Measurements from ENCODE around the gene TGFBR3.
"Not testable (repeated sequence)": the region's sequence is repeated elsewhere in the genome, so short reads cannot be mapped to it uniquely, and the experiment has no call there.

The TGFBR3 gene

DNA sequence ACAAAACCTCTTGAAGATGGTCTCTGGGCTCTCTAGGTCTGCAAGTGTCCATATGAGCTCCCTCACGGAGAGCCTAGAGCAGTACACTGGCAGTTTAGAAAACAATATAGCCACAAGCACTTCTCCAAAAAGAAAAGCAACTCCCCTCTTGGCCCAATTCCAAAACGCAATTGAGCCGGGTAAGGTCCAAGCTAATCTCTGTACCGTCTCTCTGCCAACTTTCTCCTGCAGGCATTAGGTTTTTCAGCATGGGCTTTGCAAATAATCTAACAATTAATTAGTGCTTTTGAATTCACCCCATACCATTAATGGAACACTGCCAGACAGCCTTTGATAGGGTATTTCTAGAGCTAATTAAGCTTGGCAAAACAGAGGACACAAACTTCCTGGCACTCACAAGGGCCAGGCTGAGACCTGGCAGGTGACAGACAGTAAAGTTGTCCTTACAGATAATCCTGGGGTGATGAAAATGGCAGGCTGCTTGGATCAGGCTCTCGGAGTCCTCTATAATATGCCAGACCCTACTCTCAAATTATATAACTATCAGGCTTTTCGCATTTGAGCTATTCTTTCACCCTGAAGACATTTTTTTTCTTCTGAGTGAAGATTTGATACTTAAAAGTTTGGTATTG is 39.8 kb downstream of the TGFBR3 start:
- DNase-seq: no peak

DNA sequence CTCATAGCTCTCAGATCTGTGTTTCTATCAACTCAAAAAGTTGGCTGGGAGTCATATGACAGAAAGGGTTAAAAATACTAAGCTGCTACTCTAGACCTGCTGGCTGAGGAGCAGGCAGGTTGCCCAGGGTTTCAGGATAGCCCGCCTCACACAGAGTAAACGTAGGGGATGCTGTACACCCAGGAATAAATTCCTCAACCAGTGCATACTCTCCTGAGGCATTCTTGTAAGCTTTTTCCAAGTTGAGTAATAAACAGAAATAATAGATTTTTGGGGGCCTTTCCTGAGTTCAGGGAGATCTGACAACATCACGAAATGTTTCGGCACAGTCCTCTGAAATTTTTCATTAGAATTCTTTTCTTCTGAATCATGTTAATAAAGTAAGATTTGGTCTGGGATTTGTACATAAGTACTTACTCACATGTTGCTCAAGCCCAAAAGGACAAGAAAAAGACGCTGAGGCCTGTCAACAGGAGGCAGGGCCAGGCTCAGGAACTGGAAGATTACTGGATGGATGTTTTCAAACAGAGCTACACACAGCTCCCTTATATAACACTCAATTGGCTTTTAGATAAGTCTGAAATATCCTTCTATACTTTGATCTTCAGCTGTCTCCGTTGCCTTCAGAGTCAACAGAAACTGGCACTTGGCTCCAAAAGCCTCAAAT is 41.0 kb downstream of the TGFBR3 start:
- DNase-seq: no peak

DNA sequence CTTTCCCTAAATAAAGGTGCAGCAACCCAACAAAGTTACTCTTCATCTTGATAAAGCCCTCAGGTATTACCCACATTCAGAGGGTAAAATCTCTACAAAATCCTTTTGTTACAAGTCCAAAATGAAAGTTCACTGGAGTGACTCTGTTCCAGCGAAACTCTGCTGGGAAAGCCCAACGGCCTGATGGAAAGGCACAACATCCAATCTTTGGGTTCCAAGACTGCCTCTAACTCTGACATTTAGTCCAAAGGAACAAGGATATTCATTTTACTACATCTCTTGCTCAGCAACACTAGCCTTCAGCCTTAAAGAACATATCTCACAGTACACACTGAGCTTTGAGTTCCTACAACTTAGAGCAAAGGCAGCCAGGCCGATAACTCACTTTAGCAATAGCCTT is 42.1 kb downstream of the TGFBR3 start:
- no peak for DNase-seq

DNA sequence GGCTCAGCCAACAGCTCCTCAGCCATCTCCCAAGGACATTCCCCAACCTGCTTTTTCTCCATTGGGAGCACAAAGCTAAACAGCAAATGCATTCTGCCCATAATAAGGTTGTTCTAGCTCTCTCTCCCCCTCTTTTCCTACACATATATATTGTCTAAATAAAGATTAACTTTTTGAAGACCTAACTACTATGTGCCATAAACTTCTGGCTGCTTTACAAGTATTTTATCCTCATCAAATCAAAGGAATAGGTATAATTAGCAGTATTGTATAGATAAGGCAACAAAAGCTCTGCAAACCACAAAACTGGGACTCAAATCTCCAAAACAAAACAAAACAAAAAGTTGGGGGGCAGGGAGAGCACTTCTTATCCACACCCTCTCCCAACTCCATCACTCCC is 43.4 kb downstream of the TGFBR3 start:
- DNase-seq: no peak

DNA sequence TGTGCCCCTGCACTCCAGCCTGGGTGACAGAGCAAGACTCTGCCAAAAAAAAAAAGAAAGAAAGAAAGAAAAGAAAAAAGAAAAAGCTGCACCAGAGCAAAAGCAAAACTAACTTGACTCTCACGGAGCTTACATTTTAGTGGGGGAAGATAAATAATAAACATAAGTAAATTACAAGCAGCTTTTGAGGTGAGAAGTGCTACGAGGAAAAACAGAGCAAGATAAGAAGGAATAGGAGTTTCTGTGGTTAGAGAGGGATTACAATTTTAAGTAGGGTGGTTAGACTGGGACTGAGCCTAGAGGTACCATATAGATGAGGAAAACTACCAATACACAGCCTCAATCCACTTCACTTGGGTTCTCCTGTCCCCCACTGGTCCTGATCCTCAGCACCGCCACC is 43.9 kb downstream of the TGFBR3 start:
- DNase-seq: no peak

DNA sequence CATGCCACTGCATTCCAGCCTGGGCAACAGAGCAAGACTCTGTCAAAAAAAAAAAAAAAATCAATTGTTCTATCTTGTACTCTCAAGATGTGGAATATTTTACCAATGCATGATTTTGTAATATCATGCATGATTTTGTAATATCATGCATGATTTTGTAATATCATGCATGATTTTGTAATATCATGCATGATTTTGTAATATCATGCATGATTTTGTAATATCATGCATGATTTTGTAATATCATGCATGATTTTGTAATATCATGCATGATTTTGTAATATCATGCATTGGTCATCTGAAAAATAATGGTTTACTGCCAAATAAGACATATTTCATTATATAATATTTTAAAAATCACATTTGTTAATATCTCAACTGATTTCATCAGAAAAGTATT is 45.7 kb downstream of the TGFBR3 start:
- DNase-seq: not testable (repeated sequence)

DNA sequence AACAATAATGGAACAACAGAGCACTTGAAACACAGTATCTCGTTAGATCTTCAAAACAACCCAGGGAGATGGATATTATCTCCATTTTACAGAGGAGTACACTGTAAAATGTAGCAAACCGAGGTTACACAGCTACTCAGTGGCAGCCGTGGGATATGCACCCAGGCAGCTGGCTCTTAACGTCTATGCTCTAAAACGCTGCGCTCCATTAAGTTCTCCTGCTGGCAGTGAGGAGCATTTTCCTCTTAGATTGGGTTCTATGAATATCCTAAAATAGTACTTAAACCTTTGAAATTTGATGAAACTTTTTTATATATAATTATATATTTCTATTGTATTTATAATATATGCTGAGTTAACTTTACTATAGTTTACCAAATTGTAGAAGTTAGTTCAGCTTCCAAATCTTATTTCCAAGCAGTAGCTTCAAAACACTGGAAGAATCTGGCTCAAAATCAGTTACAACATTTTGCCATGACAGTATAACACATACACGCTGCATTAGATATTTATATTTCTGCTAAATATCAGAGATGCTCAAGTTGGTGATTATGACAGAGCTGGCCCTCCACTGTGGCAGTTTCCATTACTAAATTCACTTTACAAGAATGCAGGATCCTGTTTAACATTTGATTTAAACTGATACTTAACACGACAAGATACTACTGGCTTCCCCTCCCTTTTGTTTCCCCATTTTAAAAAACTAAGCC is 49.5 kb downstream of the TGFBR3 start:
- DNase-seq: no peak

DNA sequence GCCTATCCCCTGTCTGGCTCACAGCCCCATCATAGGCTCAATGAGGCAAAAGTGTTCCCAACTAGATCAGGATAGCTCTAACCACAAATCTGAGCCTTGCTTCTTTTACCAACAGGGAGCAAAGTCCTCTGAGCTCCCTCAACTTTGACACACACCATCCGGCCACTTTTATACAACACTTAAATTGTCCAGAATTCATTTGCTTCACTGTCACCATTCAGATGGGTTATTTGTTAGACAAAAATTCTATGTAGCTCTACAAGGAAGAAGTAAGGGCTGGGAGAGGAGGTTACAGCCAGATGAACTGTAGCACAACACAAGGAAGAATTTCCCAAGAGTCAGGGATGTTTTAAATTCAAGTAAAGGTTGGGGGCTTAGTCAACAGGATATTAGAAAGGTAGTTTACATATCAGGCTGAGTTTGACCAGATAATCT is 50.8 kb downstream of the TGFBR3 start:
- no peak for DNase-seq

DNA sequence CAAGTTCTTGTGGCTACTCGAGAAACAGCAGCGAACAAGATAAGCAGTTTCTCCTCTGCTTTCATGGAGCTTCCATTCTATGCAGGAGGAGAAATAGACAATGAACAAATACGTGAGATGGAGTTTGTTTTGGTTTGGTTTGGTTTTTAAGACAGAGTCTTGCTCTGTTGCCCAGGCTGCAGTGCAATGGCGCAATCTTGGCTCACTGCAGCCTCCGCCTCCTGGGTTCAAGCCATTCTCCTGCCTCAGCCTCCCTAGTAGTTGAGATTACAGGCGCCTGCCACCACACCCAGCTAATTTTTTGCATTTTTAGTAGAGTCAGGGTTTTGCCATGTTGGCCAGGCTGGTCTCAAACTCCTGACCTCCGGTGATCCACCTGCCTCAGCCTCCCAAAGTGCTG is 51.4 kb downstream of the TGFBR3 start:
- DNase-seq: not testable (repeated sequence)

DNA sequence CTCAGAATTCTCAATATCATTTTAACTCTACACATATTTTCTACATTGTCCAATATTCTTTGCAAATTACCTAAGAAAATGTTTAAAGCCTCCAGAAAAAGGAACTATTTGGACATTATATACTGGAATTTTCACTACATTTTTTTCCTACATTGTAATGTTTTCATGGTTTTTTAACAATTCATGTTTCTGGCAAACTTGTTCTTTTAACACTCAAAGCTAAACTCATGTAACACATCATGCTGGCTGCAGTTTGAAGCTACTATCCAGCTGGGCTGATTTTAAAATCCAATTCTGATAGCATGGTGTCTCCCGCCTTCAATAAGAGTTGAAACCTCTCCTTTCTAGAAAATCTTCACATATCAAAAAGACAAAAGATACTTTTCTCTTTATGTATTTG is 52.0 kb downstream of the TGFBR3 start:
- DNase-seq: no peak

DNA sequence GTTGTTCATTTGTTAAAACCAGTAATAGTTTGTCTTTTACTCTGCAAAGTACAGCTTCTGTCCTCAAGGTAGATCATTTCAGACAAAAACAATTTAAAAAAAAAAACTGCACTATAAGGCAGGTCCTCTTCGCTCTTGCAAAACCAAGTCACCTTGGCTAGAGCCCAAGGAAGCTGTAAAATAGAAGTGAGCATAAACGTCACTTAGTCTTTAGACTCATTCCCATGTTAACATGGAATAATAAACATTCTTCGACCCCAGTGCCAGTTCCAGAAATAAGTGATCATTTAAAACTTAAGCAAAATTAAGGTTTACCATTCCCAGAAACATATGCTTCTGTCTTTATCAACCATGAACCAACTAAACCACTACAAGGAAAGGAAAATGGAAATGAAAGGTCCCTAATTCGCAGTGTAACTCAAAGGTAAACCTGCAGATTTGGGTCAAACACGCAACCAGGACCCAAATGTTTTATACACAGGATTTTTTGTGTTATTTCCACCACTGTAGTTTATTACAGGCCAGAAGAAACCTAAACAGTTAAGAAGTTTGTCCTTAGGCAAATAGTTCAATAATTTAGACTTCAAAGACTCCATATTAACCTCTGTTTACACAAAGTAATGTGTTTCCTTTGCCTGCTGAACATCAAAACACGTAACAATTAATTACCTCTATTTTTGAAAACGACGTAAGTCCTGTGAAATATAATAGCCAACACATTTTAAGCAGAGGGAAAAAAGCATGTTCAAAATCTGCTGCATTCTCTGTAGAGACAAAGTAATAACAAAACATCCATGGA is 54.6 kb downstream of the TGFBR3 start:
- no peak for DNase-seq

DNA sequence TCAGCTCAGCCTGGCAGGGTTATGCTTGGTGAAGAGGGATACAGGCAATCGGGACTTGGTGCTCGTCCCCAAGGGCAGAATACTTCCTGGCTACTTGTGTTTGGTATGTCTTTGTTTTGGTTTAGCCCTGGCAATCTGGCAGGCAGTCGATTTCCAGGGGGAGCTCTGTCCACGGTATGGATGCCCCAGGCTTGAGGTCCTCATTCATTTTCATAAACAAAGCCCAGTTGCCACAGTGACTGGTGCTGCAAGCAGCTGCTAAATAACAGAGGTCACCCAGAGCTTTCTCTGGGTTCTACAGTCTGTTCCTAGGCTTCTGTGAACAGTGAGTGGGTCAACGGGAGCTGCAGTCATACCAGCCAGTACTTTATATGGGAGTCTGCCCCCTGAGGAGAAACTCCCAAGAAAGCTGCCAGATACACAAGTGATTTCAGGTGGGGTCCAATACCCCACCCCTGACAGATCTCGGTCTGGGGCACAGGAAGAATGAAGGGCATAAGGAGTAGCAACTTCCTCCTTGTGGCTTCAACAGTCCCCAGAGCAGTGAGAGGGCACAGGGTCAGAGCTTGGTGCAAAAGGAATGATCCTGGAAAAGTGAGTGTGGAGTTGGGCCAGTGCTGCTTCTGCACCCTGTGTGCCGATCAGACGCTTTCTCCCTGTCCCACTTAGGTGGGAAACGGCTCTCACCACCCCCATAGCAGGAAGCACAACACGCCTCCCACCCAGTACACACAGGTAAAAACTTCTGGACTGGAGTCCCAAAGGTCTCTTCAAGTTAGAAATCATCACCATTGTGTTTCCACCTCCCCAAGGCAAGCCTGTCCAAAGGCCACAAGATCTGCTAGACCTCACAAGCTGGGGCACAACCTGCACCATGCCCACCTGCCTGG is 55.5 kb downstream of the TGFBR3 start:
- no peak for DNase-seq

DNA sequence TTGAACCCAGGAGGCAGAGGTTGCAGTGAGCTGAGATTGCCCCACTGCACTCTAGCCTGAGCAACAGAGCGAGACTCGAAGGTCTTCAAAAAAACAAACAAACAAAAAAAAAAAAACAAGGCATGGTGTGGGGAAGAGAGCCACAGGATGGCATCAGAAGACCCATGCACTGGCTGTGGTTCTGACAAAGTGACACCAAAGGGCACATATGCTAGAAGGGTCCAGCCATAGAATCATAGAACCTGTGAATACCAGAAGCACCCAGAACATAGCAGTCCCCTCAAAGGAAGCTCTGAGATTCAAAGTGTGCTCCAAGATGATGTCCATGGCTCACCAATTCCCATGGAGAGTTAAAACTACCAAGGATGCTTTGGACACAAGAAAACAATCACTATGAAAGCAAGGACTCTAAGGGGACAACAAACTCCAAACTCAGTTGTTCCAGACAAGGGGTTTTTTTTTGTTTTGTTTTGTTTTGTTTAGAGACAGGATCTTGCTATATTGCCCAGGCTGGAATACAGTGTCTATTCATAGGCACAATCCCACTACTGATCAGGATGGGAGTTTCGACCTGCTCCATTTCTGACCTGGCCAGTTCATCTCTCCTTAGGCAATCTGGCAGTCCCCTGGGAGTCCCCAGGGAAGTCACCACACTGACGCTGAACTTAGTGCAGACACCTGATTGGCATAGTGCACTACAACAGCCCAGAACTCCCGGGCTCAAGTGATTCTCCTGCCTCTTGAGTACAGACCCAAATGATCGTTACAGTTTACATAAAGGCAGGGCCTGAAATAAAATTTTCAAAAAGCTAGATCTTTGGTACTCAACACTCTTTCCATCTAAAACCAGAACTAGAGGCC is 56.4 kb downstream of the TGFBR3 start:
- no peak for DNase-seq

DNA sequence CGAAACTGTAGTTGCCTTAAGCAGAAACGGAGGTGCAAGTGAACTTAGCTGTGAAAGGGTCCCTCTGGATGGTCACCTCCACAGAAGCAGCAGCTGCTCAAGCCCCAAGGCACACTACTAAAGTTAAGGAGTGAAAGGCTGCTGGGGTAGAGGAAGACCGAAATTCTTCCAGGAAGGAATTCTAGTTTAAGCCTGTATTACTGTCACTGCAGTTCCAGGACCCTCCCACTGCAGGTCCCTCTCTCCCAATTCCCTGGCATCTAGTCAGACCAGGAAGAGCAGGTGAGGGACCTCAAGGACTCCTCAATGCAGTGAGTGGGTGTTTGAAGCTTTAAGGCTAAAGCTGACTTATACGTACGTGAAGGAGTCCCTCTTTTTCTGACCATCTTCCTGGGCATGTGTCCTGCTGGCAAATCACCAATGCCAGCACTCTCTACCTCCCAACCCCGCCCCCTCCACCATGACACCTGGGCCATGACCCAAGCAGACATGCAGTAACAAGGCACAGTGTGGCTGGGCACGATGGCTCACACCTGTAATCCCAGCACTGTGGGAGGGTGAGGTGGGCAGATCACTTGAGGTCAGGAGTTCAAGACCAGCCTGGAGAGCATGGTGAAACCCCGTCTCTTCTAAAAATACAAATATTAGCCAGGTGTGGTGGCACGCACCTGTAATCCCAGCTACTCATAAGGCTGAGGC is 57.2 kb downstream of the TGFBR3 start:
- no peak for DNase-seq

DNA sequence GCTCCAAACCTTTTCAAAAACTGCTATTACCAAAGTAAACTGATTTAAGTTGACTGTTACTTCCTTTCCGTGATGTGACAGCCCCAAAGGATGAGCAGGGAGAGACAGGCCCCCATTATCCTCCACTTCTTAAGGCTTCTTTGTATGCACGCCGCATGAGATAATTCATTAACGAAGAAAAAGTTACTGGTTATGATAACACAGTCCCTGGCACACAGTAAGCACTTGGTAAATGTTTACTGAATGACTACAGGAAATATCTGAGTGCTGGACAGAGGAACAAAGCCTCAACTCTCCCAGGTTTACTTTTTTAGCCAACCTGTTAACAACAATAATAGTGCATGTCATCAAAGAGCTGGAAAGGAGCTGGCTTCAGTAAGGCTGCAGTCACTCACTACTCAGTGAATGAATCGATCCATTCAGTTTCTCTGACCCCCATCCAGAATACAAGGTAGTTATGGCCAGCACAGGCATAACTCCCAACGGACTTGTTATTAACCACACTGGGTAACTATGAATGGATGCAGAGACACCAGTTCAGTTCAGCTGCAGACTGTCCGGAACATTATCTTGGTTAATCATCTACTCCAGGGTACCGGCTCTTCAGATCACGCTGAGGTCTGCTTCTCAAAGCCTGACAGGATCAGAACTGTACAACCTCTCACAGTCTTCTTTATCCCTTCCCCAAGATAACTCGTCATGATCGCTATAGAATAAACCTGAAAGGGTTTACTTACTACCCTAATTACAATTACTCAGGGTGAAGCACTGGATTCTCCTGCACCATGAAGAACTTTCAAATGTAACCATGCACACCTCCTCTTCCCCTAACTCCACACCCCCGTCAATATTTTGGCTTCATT is 58.3 kb downstream of the TGFBR3 start:
- DNase-seq: no peak

DNA sequence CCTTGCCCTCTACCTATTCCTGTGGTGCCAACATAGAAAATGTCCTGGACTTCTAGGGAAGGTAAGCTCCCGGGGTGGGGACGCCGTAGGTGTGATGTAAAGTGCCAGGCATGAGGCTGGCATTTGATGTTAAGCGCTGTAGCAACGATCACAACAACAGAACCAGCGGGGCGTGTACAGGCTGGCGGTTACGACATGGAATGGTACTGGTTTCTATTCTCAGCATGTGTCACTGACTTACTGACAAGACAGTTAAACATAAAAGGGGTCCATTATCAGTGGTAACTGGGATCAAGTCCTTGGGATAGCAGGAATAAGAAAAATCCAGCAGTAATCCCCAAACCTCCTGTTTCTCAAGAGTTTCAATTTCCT is 58.9 kb downstream of the TGFBR3 start:
- DNase-seq: no peak

DNA sequence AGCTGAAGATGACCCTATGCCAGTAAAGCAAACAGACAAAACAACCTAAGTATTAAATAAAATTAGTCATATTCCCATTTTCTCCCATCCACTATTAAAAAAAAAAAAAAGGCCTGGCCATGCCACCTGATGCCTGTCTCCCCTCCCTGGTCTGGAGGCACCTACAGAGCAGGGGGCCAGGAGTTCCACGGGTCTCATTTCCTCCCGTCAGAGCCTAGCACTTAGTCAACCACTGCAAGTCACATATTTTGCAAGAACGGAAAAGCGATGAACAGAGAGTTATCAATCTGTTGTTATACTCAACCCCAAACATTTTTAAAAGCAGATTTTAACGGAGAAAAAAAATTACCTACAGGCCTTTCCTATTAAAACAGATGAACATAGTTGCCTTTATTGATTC is 59.3 kb downstream of the TGFBR3 start:
- DNase-seq: no peak

DNA sequence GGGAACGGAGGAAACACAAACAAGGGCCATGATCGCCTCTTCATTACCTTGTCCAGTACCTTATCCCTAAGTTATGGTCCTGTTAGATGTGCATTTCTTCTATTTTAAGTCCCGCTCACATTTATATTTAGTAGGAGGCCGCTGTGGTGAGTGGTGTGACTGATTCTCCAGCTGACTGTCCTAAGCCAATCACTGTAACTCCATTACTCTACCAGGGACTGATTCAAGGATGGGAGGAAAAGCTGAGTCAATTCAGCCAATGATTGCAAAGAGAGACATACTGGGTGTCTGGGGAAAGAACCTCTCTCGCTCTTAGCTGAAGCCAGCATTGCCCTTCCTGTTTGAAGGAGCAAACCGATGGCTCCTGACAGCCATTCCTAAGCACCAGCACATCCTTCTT is 59.7 kb downstream of the TGFBR3 start:
- DNase-seq: no peak

DNA sequence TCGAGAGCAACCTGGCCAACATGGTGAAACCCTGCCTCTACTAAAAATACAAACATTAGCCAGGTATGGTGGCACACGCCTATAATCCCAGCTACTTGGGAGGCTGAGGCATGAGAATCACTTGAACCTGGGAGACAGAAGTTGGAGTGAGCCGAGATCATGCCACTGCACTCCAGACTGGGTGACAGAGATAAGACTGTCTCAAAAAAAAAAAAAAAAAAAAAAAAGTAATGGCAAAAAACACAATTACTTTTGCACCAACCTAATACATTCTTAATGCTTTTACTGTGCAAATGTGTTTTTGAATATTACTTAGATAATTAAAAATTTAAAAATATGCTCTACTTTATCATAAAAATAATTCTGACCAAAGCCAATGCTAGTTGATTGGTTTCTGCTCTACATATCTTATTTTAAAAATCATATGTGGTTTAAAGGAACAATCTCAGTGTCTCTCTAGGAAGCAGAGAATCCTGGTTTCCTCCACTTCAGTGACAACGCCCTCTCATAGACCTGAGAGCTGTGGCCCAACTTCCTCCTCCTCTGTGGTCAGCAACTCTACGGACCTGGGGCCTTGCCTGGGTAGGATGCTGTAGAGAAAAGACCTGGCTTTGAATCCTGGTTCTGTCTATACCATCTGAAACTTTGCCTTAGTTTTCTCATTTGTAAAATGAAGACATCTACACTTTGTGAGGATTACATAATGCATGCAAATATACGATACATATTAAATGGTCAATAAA is 64.7 kb downstream of the TGFBR3 start:
- no peak for DNase-seq
